SK-N-SH treated with all-trans-retinoic acid at 6 μM for 48 hours (cell line): ENCODE measurements around the gene DMD.

Experiments
- ATAC-seq: fragments of 200-7000 bp; cut with Tn5 transposase; 3 replicates; pipeline ENCODE4 v1.9.1; 2020; ENCODE audit warnings: mild to moderate bottlenecking, moderate library complexity
- BACH2 ChIP-seq: fragments of 250-450 bp; sonication (Bioruptor Pico); IDR thresholded peaks from 2 replicates; pipeline ENCODE4 v1.9.0; 2021; ENCODE audit warnings: mild to moderate bottlenecking, borderline replicate concordance
- CREB5 ChIP-seq: fragments of 250-450 bp; sonication (Bioruptor Pico); IDR thresholded peaks from 2 replicates; pipeline ENCODE4 v1.5.1; 2020; ENCODE audit warnings: low read depth, mild to moderate bottlenecking, moderate library complexity
- CSRNP3 ChIP-seq: fragments of 250-450 bp; sonication (Bioruptor Pico); IDR thresholded peaks from 2 replicates; pipeline ENCODE4 v1.5.1; 2021; ENCODE audit warnings: mild to moderate bottlenecking, moderate library complexity
- ESRRG ChIP-seq: fragments of 250-450 bp; sonication (Bioruptor Pico); IDR thresholded peaks from 2 replicates; pipeline ENCODE4 v1.6.1; 2021; ENCODE audit warnings: mild to moderate bottlenecking
- GLIS3 ChIP-seq: fragments of 250-450 bp; sonication (Bioruptor Pico); IDR thresholded peaks from 2 replicates; pipeline ENCODE4 v1.5.0; 2020; ENCODE audit warnings: mild to moderate bottlenecking, moderate library complexity
- ISL1 ChIP-seq: fragments of 250-450 bp; sonication (Bioruptor Pico); IDR thresholded peaks from 2 replicates; pipeline ENCODE4 v2.1.2; 2022; ENCODE audit warnings: mild to moderate bottlenecking, moderate library complexity
- OSR1 ChIP-seq: fragments of 250-450 bp; sonication (Bioruptor Pico); IDR thresholded peaks from 2 replicates; pipeline ENCODE4 v1.8.0; 2022; ENCODE audit warnings: moderate library complexity, mild to moderate bottlenecking, inconsistent platforms
- POU6F1 ChIP-seq: fragments of 250-450 bp; sonication (Bioruptor Pico); IDR thresholded peaks from 2 replicates; pipeline ENCODE4 v1.8.0; 2021; ENCODE audit warnings: low read depth, mild to moderate bottlenecking, moderate library complexity, borderline replicate concordance
- PPARA ChIP-seq: fragments of 250-450 bp; sonication (Bioruptor Pico); IDR thresholded peaks from 2 replicates; pipeline ENCODE4 v1.5.0; 2020; ENCODE audit warnings: mild to moderate bottlenecking, borderline replicate concordance
- SNAI2 ChIP-seq: fragments of 250-450 bp; sonication (Bioruptor Pico); IDR thresholded peaks from 2 replicates; pipeline ENCODE4 v1.5.0; 2020; ENCODE audit warnings: mild to moderate bottlenecking, moderate library complexity
- TCF4 ChIP-seq: fragments of 250-450 bp; sonication (Bioruptor Pico); IDR thresholded peaks from 2 replicates; pipeline ENCODE4 v1.8.0; 2021; ENCODE audit warnings: mild to moderate bottlenecking, moderate library complexity, borderline replicate concordance
- TOX ChIP-seq: fragments of 250-450 bp; sonication (Bioruptor Pico); IDR thresholded peaks from 2 replicates; pipeline ENCODE4 v1.8.0; 2021; ENCODE audit warnings: mild to moderate bottlenecking, moderate library complexity, borderline replicate concordance
- TSHZ2 ChIP-seq: fragments of 250-450 bp; sonication (Bioruptor Pico); IDR thresholded peaks from 2 replicates; pipeline ENCODE4 v1.5.0; 2020; ENCODE audit warnings: mild to moderate bottlenecking, moderate library complexity
- ZC3H10 ChIP-seq: fragments of 250-450 bp; sonication (Bioruptor Pico); IDR thresholded peaks from 2 replicates; pipeline ENCODE4 v1.5.1; 2021; ENCODE audit warnings: mild to moderate bottlenecking, moderate library complexity
- ZFP3 ChIP-seq: fragments of 250-450 bp; sonication (Bioruptor Pico); IDR thresholded peaks from 2 replicates; pipeline ENCODE4 v1.5.0; 2020; ENCODE audit warnings: mild to moderate bottlenecking, moderate library complexity
- ZFP30 ChIP-seq: fragments of 450-650 bp; formaldehyde crosslinking; IDR thresholded peaks from 2 replicates; pipeline ENCODE4 v1.5.0; 2022; ENCODE audit warnings: mild to moderate bottlenecking, moderate library complexity
- ZNF565 ChIP-seq: fragments of 450-650 bp; formaldehyde crosslinking; conservative IDR thresholded peaks from 2 replicates; pipeline ENCODE4 v1.5.0; 2020; ENCODE audit warnings: low read depth, mild to moderate bottlenecking, moderate library complexity
- ZNF70 ChIP-seq: fragments of 450-650 bp; formaldehyde crosslinking; IDR thresholded peaks from 2 replicates; pipeline ENCODE4 v1.5.0; 2020; ENCODE audit warnings: mild to moderate bottlenecking, moderate library complexity

DMD gene

GRCh38 chrX:31540313-31540712, 1671.0 kb downstream of the DMD start:
- TF ChIP-seq CSRNP3 (CRISPR knock-in tag), result no peak
- no peak for TF ChIP-seq ZFP30 (CRISPR knock-in tag)
- TF ChIP-seq POU6F1, result no peak
- TF ChIP-seq GLIS3 (CRISPR knock-in tag), result no peak
- TF ChIP-seq ZNF70, result no peak
- TF ChIP-seq SNAI2, result no peak
- no peak for TF ChIP-seq ZC3H10 (CRISPR knock-in tag)
- TF ChIP-seq CREB5 (CRISPR knock-in tag), result no peak
- TF ChIP-seq TSHZ2, result no peak
- TF ChIP-seq BACH2 (CRISPR knock-in tag), result no peak
- no peak for ATAC-seq

- TF ChIP-seq POU6F1 (no peak), ZNF70 (no peak), CSRNP3 (CRISPR knock-in tag) (no peak), TOX (CRISPR knock-in tag) (no peak), BACH2 (CRISPR knock-in tag) (no peak), OSR1 (CRISPR knock-in tag) (no peak), ESRRG (no peak), ZFP3 (CRISPR knock-in tag) (no peak), ZNF565 (CRISPR knock-in tag) (no peak), ZC3H10 (CRISPR knock-in tag) (no peak), PPARA (CRISPR knock-in tag) (no peak), TCF4 (CRISPR knock-in tag) (no peak)
- no peak for ATAC-seq
These were observed 1683.8 kb downstream of the DMD start for GRCh38 chrX:31527455-31528126.

- ATAC-seq, result no peak
- TF ChIP-seq ISL1 (CRISPR knock-in tag), result peak; percentile 32; the same call in 1 of the 2 replicates
- TF ChIP-seq TCF4 (CRISPR knock-in tag), result no peak
These were observed 1687.3 kb downstream of the DMD start for GRCh38 chrX:31523884-31524536.
